Measurements from ENCODE around the gene ADAM22.

Gene ADAM22

GRCh38 chr7:88141953-88142352 lies 207.9 kb downstream of the ADAM22 start:
- DNase-seq (ENCODE audit: low spot score), result no peak

GRCh38 chr7:88146616-88147015 lies 212.6 kb downstream of the ADAM22 start:
- H3K27ac ChIP-seq, result no peak overlapping the region
- no peak for TF ChIP-seq CTCF (IDR thresholded peaks at IDR 0.05)
- H3K4me3 ChIP-seq, result no peak overlapping the region
- no peak for DNase-seq (ENCODE audit: low spot score)

More at GRCh38 chr7:88141953-88142352, 207.9 kb downstream of the ADAM22 start:
- H3K27ac ChIP-seq, result no peak overlapping the region
- no peak for TF ChIP-seq CTCF (IDR thresholded peaks at IDR 0.05)
- no peak overlapping the region for H3K4me3 ChIP-seq

- Histone ChIP-seq H3K4me3 (no peak overlapping the region), H3K27ac (no peak overlapping the region)
- DNase-seq (ENCODE audit: low spot score), result no peak
- no peak for TF ChIP-seq CTCF (IDR thresholded peaks at IDR 0.05)
Measured at GRCh38 chr7:88147341-88147740, 213.3 kb downstream of the ADAM22 start.

- no peak for TF ChIP-seq CTCF (IDR thresholded peaks at IDR 0.05)
- no peak for DNase-seq (ENCODE audit: low spot score)
- H3K4me3 ChIP-seq, result no peak overlapping the region
- H3K27ac ChIP-seq, result no peak overlapping the region
Measured at GRCh38 chr7:88147949-88148348, 213.9 kb downstream of the ADAM22 start.

- H3K4me3 ChIP-seq, result no peak overlapping the region
- no peak for DNase-seq (ENCODE audit: low spot score)
- TF ChIP-seq CTCF (IDR thresholded peaks at IDR 0.05), result no peak
- H3K27ac ChIP-seq, result no peak overlapping the region
Measured at GRCh38 chr7:88150033-88150432, 216.0 kb downstream of the ADAM22 start.

- no peak overlapping the region for H3K4me3 ChIP-seq
- no peak for DNase-seq (ENCODE audit: low spot score)
- no peak for TF ChIP-seq CTCF (IDR thresholded peaks at IDR 0.05)
- H3K27ac ChIP-seq, result no peak overlapping the region
Measured at GRCh38 chr7:88151119-88151790, 217.2 kb downstream of the ADAM22 start.

GRCh38 chr7:88153378-88153777 lies 219.3 kb downstream of the ADAM22 start:
- Histone ChIP-seq H3K4me3 (no peak overlapping the region), H3K27ac (no peak overlapping the region)
- no peak for DNase-seq (ENCODE audit: low spot score)
- no peak for TF ChIP-seq CTCF (IDR thresholded peaks at IDR 0.05)
